ENCODE measurements around the gene MEFV. TPM values are rescaled to one million over a fixed set of nuclear protein-coding genes. Genes with fewer than 3 reads are reported as not detected.

MEFV gene, protein sequence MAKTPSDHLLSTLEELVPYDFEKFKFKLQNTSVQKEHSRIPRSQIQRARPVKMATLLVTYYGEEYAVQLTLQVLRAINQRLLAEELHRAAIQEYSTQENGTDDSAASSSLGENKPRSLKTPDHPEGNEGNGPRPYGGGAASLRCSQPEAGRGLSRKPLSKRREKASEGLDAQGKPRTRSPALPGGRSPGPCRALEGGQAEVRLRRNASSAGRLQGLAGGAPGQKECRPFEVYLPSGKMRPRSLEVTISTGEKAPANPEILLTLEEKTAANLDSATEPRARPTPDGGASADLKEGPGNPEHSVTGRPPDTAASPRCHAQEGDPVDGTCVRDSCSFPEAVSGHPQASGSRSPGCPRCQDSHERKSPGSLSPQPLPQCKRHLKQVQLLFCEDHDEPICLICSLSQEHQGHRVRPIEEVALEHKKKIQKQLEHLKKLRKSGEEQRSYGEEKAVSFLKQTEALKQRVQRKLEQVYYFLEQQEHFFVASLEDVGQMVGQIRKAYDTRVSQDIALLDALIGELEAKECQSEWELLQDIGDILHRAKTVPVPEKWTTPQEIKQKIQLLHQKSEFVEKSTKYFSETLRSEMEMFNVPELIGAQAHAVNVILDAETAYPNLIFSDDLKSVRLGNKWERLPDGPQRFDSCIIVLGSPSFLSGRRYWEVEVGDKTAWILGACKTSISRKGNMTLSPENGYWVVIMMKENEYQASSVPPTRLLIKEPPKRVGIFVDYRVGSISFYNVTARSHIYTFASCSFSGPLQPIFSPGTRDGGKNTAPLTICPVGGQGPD
- total RNA-seq (2012; rRNA removed), result not detected in 2 replicates
- polyA plus RNA-seq (2012; rRNA removed), result not detected in 2 replicates
- polyA plus RNA-seq (2012; cell fraction: cytosol; rRNA removed), result not detected in 2 replicates
- 0.02 and 0.10 TPM in 2 replicates for polyA plus RNA-seq (2012; cell fraction: nucleus; rRNA removed; ENCODE audit: low replicate concordance)
- Bru-seq, nascent RNA, result percentile 6 among the genes with signal in this experiment
- percentile 12 among the genes with signal in this experiment for BruChase-seq, experiment 1, labeled RNA remaining after a 6-hour chase
- not detected for BruChase-seq, experiment 2, labeled RNA remaining after a 2-hour chase
- long read RNA-seq, result 0 reads

DNA sequence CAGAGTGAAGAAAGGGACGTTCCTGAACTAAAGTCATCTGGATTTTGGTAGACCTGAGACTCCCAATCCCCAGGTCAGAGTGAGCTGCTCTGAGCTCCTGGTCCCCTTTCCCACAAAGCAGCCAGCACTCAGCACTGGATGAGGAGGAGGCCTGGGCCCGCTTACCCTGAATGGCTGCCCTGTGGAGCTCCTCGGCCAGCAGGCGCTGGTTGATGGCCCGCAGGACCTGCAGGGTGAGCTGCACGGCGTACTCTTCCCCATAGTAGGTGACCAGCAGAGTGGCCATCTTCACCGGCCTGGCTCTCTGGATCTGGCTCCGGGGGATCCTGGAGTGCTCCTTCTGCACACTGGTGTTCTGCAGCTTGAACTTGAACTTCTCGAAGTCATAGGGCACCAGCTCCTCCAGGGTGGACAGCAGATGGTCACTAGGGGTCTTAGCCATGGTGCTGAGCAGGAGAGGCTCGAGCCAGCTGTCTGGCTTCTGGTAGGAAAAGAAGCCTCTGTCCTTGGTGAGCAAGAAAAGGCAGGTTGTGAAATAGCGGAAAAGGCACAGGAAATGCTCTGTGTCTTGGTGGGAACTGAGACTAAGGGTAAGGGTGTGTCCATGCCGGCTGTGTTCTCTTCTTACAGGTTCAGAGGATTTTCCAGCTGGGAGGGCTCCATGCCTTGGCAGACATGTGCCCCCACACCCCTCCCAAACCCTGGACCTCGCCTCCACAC, at the start of gene MEFV:
Gene MEFV, minus strand, starts transcription at position 488 of the 720 bp plus-strand sequence. Its CDS starts 46 bp downstream, at position 442.
- no peak within 1 kb of the TSS for H3K14ac ChIP-seq (replicated peaks; ENCODE audit: low read depth, low read length)
- no peak within 1 kb of the TSS for H4K5ac ChIP-seq (ENCODE audit: low read depth, low read length)
- H3K4me1 ChIP-seq (ENCODE audit: control insufficient read depth, insufficient read depth, low read length), result no peaks in the 10 kb centered on the region
- H3K56ac ChIP-seq (ENCODE audit: extremely low read depth, insufficient read depth, low read length), result no peak within 1 kb of the TSS
- H2AFZ ChIP-seq (replicated peaks; ENCODE audit: low read length, poor library complexity), result no peak within 1 kb of the TSS
- CTCF ChIA-PET, result no interaction called here
- no peak within 1 kb of the TSS for H2BK120ac ChIP-seq (ENCODE audit: low read depth, low read length)
- H3K23ac ChIP-seq (ENCODE audit: low read depth, low read length), result no peak within 1 kb of the TSS
- H3K27me3 ChIP-seq (ENCODE audit: control insufficient read depth, insufficient read depth, low read length), result peaks cover 14% of the 10 kb centered on the region
- no peak within 1 kb of the TSS for H2BK5ac ChIP-seq (ENCODE audit: low read depth, low read length, poor library complexity, severe bottlenecking)
- H3K4me3 ChIP-seq (ENCODE audit: insufficient read depth, low read depth, low read length), result no peak within 1 kb of the TSS
- H3K9me3 ChIP-seq (ENCODE audit: control insufficient read depth, insufficient read depth, low read length), result no peaks in the 10 kb centered on the region; the same call in 1 of the 2 replicates
- H4K8ac ChIP-seq (ENCODE audit: low read depth in 2 of 2, low read length in 2 of 2), result no peak within 1 kb of the TSS
- no peak within 1 kb of the TSS for H4K91ac ChIP-seq (ENCODE audit: insufficient read depth, low read depth, low read length)
- H2AK5ac ChIP-seq (ENCODE audit: low read depth, low read length), result no peak within 1 kb of the TSS
- ATAC-seq (ENCODE audit: low read depth) (no peak; the same call in 1 of the 2 replicates), DNase-seq (peak; percentile 5)
- no peaks in the 10 kb centered on the region for H3K79me1 ChIP-seq (ENCODE audit: low read depth in 1 of 2, low read length in 2 of 2)
- TF ChIP-seq CEBPB (IDR thresholded peaks at IDR 0.05; ENCODE audit: low read depth, low read length), result 0 out of 2 replicates have a peak, but pooled peaks have one; percentile 12
- TF ChIP-seq RFX5 (IDR thresholded peaks at IDR 0.05; ENCODE audit: low read depth, low read length), result no peak
- no peak within 1 kb of the TSS for H2BK15ac ChIP-seq (ENCODE audit: low read depth, low read length)
- dilution Hi-C loops (cut with HindIII; ENCODE audit: low sequenced_read_pairs, unreplicated experiment), result no loop called here
- H3K18ac ChIP-seq (ENCODE audit: low read depth, low read length), result no peak within 1 kb of the TSS
- no peak within 1 kb of the TSS for H3K4ac ChIP-seq (ENCODE audit: low read depth, low read length)
- no peak within 1 kb of the TSS for H3K27ac ChIP-seq (ENCODE audit: insufficient read depth, low read length)
- WGBS, 2 experiments (ENCODE audit: extremely low coverage in 2 of 2, insufficient read length in 1 of 2), result 59% methylated on average over 5 of the region's 14 CpGs; no CpG with 5 or more reads in 1 of the 2 experiments
- intact Hi-C loops (cut with micrococcal nuclease), result no loop called here
- H2BK20ac ChIP-seq (ENCODE audit: low read depth, low read length), result no peak within 1 kb of the TSS
- in situ Hi-C loops (cut with MboI; ENCODE audit: low sequenced_read_pairs), result no loop called here
- H3K36me3 ChIP-seq (ENCODE audit: control insufficient read depth, insufficient read depth, low read length), result no peaks in the 10 kb centered on the region
- H3K4me2 ChIP-seq (ENCODE audit: low read depth, low read length), result no peak within 1 kb of the TSS
- POLR2A ChIA-PET (ENCODE audit: unreplicated experiment), result no interaction called here
- BruUV-seq (replicated peaks), result no TSS peak
- peak within 1 kb of the TSS; percentile 42 for H2AK9ac ChIP-seq (replicated peaks; ENCODE audit: low read depth, low read length, poor library complexity)
- H4K20me1 ChIP-seq (ENCODE audit: insufficient read depth, low read length), result no peaks in the 10 kb centered on the region
- no peak within 1 kb of the TSS for H3K9ac ChIP-seq (ENCODE audit: low read depth, low read length)
- H3K9me1 ChIP-seq (ENCODE audit: insufficient read depth, low read length), result no peaks in the 10 kb centered on the region

Measured in IMR-90 (cell line).